ELR (cell line): ENCODE results near the gene TMTC2.
A peak's percentile ranks its signal among the peaks of the same experiment; 100 is the strongest.
"Not testable (repeated sequence)": the region's sequence is repeated elsewhere in the genome, so short reads cannot be mapped to it uniquely, and the experiment has no call there.

Experiments
- DNase-seq: peaks from one replicate; pipeline ENCODE4 v3.0.0-alpha.2; 2015; ENCODE audit warnings: low read depth

The TMTC2 gene

DNA sequence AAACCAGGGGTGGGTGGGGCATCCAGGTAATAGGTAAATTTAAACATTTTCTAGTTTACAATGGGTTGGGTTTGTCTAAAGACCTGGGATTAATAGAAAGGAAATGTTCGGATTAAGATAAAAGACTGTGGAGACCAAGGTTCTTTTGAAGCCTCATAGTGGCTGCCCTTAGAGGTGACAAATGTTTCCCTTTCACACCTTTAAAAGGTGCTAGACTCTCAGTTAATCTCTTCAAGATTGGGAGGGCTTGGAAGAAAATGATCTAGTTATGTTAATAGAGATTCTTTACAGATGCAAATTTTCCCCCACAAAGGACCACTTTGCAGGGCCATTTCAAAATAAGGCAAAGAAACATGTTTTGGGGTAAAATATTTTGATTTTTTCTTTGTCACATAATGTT lies 39.0 kb downstream of the TMTC2 start:
- no peak for DNase-seq

DNA sequence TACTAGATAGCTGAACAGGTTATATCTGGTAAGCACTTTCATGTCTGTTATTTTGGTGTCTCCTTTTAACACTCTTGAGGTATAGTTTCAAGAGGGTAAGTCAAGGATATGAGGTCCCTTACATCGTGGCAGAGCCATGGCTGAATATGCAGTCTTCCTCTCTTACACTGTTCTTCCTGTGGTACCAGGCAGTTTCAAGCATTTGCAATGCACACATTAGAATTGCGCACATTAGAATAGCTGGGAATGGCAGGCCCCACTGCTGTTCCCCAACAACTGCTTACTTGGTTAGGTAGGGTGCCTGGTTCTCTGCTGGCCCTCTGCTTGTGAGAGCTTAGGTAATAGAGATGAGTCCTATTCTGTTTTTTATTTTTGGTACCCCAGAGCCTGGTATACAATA lies 41.2 kb downstream of the TMTC2 start:
- no peak for DNase-seq

DNA sequence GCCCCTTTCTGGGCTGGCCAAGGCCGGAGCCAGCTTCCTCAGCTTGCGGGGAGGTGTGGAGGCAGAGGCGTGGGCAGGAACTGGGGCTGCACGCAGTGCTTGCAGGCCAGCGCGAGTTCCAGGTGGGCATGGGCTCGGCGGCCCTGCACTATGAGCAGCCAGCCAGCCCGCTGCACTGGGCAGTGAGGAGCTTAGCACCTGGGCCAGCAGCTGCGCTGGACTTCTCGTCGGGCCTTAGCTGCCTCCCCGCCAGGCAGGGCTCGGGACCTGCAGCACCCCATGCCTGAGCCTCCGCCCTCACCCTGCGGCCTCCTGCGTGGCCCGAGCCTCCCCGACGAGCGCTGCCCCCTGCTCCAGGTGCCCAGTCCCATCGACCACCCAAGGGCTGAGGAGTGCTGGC lies 42.0 kb downstream of the TMTC2 start:
- DNase-seq = no peak

GRCh38 chr12:82730953-82731459 lies 44.3 kb downstream of the TMTC2 start:
- DNase-seq = no peak

GRCh38 chr12:82740129-82741000 lies 53.7 kb downstream of the TMTC2 start:
- DNase-seq = peak; percentile 1

DNA sequence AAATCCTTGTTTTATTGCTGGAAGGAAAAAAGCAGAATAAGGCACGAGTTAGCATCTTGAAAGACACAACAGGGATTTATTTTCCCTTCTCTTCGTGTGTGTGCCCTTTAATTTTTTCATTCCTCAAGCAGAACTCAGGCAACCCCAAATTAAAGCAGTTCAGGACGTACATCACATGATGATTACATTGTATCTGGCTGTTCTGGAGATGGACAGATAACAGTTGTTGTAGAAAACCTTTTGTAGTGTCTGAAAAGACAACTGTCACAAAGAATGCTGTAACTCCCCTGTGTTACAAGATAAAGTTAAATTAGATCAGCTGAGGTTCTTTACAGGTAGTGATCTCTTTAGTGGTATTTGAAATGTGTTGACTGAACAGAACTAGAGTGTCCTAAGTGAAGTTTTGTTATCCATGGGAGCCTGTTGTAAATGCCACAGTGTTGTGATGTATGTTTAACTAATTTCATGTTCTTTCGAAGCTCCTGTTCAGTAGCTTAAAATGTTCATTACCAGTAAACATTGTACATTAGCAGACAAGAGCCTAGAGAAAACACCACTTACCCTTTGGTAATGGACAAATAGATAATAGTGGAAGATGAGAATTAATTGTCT lies 58.5 kb downstream of the TMTC2 start:
- DNase-seq = no peak

GRCh38 chr12:82745807-82746206 lies 59.1 kb downstream of the TMTC2 start:
- DNase-seq = no peak

- DNase-seq = no peak
These were observed 60.0 kb downstream of the TMTC2 start for GRCh38 chr12:82746668-82747067.

GRCh38 chr12:82749015-82749414 lies 62.3 kb downstream of the TMTC2 start:
- DNase-seq = no peak

DNA sequence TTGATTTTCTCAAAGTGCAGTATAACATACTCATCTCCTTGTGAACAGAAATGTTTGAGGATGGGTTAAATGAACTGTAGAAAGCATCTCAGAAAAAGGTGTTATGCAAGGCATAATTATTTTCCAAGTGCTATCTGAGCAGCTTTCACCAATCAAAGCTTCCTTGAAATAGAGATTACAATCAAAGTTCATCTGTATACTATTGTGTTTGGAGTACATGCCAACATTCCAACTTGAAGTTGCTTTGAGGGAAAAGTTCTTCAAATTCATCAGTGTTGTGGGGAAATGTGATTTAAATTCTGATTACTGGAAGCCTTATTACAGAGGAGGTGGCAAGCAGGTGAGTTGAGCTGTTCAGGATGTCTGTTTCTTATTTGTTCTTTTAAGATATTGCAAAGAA lies 68.2 kb downstream of the TMTC2 start:
- no peak for DNase-seq

DNA sequence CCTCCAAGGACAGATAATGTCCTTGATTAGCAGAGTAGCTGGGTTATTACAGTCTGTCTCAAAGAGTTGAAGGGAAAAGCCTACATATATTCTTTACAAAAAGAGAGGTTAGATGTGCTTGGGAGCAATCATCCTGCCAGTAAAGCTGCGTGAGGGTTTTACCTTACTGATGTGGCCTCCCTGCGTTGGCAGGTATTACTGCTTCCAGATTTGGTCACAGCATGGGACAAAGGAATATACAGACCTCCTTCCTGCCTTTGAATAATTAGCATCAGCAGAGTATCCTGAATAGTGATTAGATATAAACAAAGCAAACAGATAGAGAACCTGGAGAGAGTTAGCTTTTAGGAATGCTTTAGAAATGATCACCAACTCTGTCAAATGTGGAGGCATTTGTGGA lies 69.6 kb downstream of the TMTC2 start:
- no peak for DNase-seq

GRCh38 chr12:82757059-82757458 lies 70.4 kb downstream of the TMTC2 start:
- DNase-seq = no peak

DNA sequence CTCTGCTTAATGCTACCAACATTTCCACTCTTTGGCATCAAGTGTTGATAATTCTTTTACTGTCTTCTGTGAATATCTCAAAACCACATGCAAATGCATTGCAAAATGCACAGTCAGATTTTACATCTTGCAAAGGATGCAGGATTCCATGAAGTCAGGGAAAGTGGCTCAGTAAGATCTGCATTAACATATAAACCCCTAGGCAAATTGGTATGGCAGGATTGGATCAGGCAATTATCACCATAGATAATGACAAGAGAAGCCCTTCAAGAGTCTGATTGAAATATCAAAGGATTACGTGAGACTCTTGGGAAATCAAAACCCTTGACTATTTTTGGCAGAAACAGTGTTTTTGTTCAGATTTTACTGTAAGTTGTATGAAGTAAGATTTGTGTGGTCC lies 71.0 kb downstream of the TMTC2 start:
- DNase-seq = no peak

GRCh38 chr12:82758749-82759330 lies 72.1 kb downstream of the TMTC2 start:
- DNase-seq = no peak

DNA sequence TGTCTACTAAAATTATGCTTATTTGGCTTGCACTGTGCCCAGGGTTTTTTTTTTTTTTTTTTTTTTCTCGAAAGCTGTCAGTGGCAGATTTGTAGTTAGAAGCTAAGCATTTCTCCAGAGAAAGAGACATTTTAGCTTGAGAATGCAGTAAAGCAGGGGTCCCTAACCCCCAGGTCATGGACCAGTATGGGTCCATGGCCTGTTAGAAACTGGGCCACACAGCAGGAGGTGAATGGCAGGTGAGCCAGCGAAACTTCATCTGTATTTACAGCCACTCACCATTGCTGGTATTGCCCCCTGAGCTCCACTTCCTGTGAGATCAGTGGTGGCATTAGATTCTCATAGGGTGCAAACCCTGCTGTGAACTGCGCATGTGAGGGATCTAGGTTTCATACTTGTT lies 73.7 kb downstream of the TMTC2 start:
- no peak for DNase-seq

DNA sequence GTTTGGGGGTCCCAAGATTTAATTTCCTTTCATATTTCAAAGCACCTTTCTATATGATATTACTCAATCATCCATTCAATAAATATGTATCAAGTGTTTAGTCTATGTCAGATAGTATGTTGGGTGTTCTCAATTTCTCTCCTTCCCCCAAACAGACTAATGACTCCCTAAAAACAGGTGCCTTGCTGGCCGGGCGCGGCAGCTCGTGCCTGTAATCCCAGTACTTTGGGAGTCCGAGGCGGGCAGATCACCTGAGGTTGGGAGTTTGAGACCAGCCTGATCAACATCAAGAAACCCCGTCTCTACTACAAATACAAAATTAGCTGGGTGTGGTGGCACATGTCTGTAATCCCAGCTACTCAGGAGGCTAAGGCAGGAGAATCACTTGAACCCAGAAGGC lies 78.5 kb downstream of the TMTC2 start:
- not testable (repeated sequence) for DNase-seq

DNA sequence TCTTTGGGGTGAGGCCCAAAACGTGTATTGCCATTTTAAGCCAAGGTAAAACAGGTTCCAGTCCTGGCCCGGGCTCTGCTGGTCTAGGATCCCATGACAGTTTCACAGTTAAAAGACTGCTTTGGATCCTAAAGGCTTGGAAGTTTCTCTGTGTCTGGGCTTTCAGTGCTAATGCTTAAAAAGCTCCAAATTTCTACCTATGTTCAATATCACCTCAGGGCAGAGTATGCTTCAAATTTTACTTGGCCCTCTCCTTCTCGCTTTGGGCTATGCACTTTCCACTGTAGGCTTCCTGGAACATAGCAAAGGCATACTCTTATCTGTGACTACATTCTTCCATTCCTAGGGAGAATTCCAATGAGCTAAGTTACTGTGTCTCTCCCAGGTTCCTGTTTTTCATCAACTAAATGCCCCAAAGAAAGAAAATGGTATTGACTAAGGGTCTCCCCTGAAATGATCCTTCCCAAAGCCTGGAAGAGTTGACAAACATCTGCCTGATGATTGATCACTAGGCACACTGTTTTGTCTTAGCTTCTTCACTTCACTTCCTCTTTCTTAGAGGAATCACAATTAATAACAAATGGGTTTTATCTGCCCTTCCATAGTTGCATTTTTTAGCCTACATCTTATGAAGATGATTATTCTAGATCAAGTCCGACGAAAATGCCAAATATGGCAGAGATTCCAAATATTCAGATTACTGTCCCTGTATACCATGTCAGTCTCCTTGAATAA lies 79.4 kb downstream of the TMTC2 start:
- DNase-seq = no peak

- no peak for DNase-seq
These were observed 88.0 kb downstream of the TMTC2 start for GRCh38 chr12:82774666-82775065.

- DNase-seq = no peak
These were observed 93.8 kb downstream of the TMTC2 start for GRCh38 chr12:82780517-82780916.

DNA sequence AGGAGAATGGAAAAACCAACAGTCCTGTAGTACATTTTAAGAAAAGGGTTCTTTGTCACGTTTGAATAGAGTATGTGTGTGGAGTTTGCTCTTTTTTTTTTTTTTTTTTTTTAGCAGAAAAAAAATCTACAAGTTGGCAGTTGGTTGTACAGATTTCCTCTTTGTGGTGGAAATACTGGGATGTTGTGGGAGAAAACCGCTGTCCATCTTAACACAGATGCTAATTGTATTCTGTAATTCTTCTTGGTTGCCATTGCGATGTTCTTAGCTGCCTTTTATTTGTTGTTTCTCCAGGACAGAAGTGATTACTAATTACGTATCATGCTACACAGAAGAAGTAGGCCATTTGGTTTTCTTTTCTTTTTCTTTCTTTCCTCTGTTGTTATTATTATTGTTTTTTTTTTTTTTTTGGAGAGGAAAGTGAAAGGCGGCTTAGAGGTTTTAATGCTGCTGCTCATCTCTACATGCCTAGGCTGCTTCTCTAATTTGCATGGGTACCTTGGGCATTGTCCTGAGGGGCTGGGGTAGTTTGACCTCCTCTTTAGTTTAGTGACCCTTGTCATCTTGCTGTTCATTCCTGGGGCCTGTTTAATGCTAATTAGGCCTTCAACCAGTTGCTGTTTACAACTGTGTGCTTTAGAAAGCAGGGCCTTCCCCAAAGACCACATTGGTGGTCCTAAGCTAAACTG lies 94.7 kb downstream of the TMTC2 start:
- no peak for DNase-seq

- DNase-seq = no peak
These were observed 96.7 kb downstream of the TMTC2 start for GRCh38 chr12:82783435-82783834.

DNA sequence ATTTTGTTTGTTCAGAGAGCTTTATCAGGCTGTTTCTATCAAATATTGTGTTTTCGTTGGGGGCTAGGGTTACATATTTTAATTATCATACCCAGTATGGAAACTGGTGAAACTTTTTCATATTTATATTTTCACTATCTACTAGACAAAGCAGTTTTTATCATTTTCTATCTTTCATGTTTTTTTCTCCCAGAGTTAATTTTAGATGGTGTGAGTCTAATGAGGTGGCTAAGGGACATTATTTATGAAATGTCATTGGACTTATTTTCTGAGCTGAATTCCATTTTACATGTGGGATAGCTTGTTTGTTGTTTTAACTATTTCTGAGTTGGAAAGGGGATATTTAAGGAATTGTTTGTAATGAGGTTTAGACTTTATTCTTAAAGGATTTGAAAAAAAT lies 100.3 kb downstream of the TMTC2 start:
- no peak for DNase-seq
